HG02973 (cell line): ENCODE measurements around the gene EPB41.
A peak's percentile ranks its signal among the peaks of the same experiment; 100 is the strongest.
"Not testable (repeated sequence)": the region's sequence is repeated elsewhere in the genome, so short reads cannot be mapped to it uniquely, and the experiment has no call there.

ENCODE experiments used
- ATAC-seq: cut with Tn5 transposase; IDR thresholded peaks from one replicate; pipeline ENCODE4 v1.9.1; 2021; ENCODE audit warnings: moderate library complexity; ENCODE audit not compliant: unreplicated experiment

EPB41 gene

DNA sequence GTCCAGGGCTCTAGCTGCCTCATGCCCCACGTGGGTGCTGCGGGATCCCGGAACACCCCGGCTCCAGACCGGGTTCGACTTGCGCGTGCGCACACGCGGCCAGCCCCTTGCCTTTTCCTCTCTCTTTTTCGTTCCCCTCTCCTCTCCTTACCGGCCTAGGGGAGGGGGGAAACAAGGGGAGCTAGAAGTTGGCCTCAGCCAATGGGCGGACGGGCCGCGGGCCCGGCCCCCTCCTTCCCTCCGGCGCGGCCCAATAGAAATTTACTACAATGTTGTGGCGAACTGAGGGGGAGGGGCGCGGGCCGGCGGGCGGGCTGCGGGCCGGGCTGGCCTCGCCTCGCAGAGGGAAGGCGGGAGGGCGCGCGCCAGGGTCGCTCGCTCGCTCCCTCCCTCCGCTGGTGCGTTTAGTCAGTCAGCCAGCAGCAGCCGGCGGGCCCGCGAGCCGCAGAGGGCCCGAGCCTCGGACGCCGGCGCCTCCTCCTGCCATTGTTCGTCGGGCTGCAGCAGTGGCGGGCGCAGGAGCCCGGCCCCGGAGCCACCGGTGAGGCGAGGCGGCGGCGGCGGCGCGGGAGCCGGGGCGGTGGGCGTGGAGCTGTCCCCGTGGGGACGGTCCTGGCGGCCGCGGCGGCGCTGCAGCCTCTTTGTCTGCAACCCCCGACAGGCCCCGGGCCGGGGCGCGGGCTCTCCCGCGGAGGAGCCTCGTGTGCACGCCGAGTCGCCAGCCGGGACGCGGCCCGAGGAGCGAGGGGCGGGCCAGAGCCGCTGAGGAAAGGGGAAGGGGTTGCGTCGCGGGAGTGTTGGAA lies at the start of gene EPB41:
Gene EPB41, plus strand, starts transcription at position 342 of the 803 bp plus-strand sequence. CDS start 72,869 bp downstream, outside the sequence.
- ATAC-seq = peak; percentile 64

GRCh38 chr1:28864695-28865094 lies 49.7 kb upstream of the EPB41 start:
- ATAC-seq = no peak

DNA sequence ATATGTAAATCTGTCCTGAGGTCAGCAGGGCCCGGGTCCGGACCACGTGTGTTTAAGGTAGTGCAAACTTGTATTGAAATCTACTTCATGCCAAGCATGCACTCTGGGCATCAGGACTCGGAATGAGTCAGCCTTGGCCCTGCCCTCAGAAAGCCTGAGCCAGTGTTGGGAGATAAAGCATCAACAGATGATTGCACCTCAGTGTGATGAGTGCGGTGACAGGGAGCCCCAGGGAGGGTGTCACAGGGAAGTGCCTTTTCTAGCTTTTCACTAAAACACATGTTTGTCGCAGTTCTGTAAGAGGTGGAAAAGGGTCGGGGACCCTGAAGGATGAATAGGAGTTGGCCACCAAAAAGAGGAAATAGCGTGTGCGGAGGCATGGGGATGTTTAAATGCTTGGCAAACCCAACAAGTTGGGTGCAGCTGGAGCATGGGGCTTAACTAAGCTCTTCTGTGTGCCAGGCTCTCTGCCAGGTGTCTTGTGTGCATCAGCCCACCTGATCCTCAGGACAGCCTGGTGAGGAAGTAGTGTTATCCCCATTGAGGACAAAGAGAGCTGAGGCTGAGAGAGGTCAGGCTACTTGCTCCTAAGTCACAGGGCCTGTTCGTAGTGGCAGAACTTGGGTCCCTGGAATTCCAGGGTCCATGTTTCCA lies 48.2 kb upstream of the EPB41 start:
- no peak for ATAC-seq

GRCh38 chr1:28867850-28868249 lies 46.5 kb upstream of the EPB41 start:
- ATAC-seq = no peak

DNA sequence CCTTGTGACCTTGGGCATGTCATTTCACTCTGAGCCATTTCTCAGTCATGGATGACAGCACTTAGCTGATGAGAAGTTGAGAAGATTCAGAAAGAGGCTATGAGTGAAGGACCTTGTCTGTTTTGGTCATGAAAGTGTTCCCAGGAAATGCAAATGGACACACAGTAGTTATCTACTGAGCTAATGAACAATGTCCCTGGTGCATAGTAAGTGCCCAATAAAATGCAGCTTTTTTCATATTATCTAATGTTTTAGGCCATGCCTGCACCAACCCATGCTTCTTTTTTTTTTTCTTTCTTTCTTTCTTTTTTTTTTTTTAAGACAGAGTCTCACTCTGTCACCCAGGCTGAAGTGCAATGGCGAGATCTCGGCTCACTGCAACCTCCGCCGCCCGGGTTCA lies 44.4 kb upstream of the EPB41 start:
- no peak for ATAC-seq

DNA sequence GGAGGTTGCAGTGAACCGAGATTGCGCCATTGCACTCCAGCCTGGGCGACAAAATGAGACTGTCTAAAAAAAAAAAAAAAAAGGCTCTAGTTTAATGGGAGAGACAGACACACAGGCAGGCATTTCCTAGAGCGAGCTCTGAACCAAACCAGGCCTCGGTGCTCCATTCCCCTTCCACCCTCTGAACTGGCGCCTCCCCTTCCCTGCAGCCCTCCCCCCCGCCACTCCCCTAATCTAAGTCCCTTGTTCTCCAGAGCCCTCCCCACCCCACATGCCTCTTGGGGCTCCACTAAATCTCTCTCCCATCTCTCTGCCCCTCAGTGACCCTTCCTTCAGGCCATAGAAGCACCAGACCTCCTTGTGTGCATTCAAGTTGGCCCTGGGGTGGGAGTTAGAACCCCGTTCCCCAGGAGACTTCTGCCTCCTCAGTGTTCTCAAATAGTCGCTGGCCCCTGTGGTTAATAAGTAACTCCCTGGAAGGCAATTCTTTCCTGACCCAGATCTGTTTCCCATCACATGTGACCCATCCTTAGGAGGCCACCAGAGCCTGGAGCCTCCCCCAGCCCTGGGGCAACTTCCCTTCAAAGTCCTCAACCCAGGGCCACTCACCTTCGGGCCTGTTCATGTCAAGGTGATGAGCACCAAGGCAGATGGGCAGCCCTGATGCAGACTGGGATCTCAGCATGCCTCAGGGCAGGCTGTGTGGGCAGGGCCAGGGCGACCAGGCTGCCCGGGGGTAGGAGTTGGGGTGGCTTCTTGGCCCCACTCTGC lies 42.6 kb upstream of the EPB41 start:
- no peak for ATAC-seq

- not testable (repeated sequence) for ATAC-seq
Observed at GRCh38 chr1:28875134-28875533, 39.2 kb upstream of the EPB41 start.

DNA sequence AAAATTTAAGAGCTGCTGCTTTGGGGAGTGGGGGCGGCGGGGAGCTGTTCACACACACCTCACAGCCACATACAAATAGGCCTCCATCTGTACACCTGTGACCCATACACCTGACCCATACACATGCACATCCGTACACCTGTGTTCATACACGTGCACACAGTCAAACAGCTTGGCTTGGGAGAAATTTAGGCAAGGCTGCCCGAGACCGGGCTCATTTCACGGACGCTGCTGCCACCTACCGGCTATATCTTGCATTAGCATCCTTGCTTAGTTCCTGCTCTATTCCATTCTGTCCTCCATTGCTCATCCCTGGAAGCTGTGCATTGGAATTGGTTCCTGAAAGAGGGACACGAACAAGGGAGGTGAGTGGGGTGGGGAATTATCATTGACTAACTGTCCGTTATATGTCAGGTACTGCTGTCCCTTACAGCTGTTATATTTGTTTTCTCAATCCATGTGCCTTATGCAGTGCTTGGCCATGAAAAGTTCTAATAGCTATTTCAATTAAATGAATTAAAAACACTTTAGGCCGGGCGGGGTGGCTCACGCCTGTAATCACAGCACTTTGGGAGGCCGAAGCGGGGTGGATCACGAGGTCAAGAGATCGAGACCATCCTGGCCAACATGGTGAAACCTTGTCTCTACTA lies 37.1 kb upstream of the EPB41 start:
- no peak for ATAC-seq

GRCh38 chr1:28878796-28879195 lies 35.6 kb upstream of the EPB41 start:
- no peak for ATAC-seq

- ATAC-seq = no peak
Observed at GRCh38 chr1:28882009-28882628, 32.2 kb upstream of the EPB41 start.

DNA sequence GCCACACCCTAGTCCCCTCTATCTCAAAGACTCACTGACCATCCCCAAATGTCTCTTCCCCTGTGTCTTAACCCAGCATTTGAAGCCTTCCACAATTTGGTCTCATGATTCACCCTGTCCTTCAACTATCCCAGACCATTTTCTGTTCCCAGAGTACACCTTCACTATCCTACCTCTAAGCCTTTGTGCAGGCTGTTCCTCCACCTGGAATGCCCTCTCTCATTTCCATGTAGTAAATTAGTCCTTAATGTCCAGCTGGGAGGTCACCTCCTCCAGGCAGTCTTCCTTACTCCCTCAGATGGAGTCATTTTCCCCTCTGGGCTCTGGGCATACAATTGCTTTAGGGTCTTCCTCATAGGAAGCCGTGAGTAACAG lies 31.1 kb upstream of the EPB41 start:
- no peak for ATAC-seq

DNA sequence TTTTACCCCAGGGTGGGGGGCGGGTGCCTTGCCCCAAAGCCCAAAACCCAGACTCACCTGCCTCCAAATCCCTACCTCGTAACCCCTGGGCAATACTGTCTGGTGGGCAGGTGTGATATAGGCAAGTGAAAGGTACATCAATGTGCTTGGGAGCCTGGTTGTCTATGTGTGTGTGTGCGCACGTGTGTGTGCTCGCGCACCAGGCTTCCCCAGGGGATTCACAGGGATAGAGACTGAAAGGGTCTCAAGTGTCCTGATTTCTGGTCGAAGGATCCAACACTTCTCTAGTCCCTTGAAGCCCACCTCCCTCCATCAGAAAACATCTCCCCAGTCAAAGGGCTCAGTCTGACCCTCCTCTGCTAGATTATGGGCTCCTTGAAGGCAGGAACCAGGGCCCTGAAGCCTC lies 28.9 kb upstream of the EPB41 start:
- ATAC-seq = no peak

- no peak for ATAC-seq
Observed at GRCh38 chr1:28885977-28886730, 28.2 kb upstream of the EPB41 start.

- ATAC-seq = peak; percentile 56
Observed at GRCh38 chr1:28886731-28887418, 27.5 kb upstream of the EPB41 start.

GRCh38 chr1:28887419-28887834 lies 26.9 kb upstream of the EPB41 start:
- ATAC-seq = no peak

DNA sequence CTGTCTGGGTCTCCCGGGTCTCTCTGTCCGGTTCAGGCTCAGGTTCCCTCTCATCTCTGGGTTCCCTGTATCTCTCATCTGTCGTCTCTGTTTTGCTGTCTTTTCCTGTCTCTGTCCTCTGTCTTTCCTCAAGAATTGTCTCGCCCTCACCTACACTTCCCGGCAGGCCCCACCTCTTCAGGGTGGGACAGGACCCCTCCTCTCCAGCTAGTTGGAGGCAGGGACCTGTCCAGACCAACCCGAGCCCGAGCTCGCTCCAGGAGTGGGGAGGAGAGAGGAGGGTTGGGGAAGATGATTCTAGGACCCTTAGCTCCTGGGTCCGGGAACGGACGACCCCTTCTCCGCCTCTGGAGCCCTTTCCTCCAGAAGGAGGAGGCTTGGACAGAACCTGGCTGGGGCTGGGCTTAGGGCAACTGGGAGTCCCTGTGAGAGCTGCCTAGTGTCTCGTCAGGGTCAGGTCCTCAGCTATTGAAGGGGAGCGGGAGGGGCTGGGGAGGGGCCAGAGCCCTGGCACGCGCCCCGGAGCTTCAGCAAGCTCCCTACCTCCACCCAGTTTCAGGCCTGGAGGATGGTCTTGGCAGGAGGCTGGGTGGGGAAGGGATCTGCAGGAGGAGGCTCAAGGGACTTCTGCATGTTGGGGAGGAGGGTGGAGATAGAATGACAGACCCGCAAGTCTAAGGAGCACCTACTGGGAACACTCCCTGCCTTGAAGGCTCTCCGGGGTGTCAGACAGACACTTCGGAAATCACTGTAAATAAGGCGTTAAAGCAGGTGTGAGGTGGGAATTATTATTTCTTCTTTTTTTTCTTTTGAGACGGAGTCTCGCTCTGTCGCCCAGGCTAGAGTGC lies 26.3 kb upstream of the EPB41 start:
- no peak for ATAC-seq

DNA sequence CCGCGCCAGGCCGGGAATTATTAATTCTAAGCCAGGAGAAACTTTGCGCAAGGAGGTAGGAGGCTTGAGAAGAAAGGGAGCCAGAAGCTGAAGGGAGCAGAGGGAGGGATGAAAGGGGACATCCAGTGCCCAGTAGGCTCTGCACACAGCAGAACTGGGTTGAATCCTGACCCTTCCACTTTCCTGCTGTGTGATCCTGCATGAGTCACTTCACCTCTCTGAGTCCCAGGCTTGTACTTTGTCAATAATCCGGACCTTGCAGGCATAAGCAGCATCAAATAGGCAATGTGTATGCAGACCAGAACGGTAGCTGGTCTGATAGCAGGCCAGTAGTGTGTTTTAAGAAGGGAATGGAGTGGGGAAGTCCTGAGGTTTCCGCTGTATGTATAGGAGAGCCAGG lies 25.5 kb upstream of the EPB41 start:
- no peak for ATAC-seq

DNA sequence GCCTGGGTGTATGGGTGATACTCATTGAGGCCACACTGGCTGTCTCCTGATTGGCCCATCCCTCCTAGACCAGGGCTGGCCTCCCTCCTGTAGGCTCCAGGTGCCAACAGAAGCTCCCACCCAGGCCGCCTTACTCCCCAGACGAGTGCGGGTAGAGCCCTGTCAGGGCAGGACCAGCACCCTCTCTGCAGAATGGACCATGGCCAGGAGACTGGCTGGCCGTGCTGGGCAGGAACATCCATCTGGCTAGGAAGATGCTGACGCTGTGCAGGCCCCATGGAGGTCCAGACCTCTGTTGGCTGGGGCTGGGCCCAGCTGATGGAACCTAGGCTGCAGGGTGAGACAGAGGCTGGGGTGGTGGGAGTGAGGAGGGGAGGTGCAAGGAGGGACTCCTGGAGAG lies 25.0 kb upstream of the EPB41 start:
- no peak for ATAC-seq

GRCh38 chr1:28890435-28890834 lies 23.9 kb upstream of the EPB41 start:
- ATAC-seq = no peak
